Panc1 (cell line): ENCODE measurements around the gene SAXO2. TPM values are rescaled to one million over a fixed set of nuclear protein-coding genes. Genes with fewer than 3 reads are reported as not detected.

Experiments
- ATAC-seq: fragments of 200-7000 bp; cut with Tn5 transposase; 2 replicates; pipeline ENCODE4 v1.9.1; 2020; ENCODE audit warnings: mild to moderate bottlenecking, moderate library complexity
- BruUV-seq: library from RNA; stranded (reverse); fragments of 400-500 nt; replicated peaks from 2 replicates; lab custom pipeline; 2021; lab: Mats Ljungman, UMichigan
- CTCF ChIA-PET: fragments of 300-600 bp; sonication (Branson Sonifier 250); formaldehyde crosslinking; loops from one replicate; lab custom pipeline; 2022; ENCODE audit warnings: antibody characterized with exemption; lab: Charles Lee
- POLR2A ChIA-PET: fragments of 300-600 bp; sonication (Branson Sonifier 250); formaldehyde crosslinking; loops from one replicate; lab custom pipeline; 2022; ENCODE audit warnings: antibody characterized with exemption; lab: Charles Lee
- DNase-seq: peaks from one replicate; pipeline ENCODE4 v3.0.0-alpha.2; 2010; ENCODE audit warnings: low read depth, low spot score
- H3K27ac ChIP-seq: 2 replicates; pipeline ENCODE4 v1.5.1; 2011; ENCODE audit warnings: mild to moderate bottlenecking, low read length, inconsistent platforms
- H3K27me3 ChIP-seq: fragments of 200-500 bp; sonication (Bioruptor generic); 2 replicates; pipeline ENCODE4 v1.6.0; 2014; ENCODE audit warnings: low read length, inconsistent platforms; ENCODE audit not compliant: control insufficient read depth, insufficient read depth
- H3K36me3 ChIP-seq: fragments of 200-500 bp; sonication (Bioruptor generic); 2 replicates; pipeline ENCODE4 v1.5.1; 2014; ENCODE audit warnings: inconsistent platforms, mild to moderate bottlenecking, low read length, moderate library complexity; ENCODE audit not compliant: control insufficient read depth, insufficient read depth
- H3K4me1 ChIP-seq: 2 replicates; pipeline ENCODE4 v1.5.1; 2011; ENCODE audit warnings: inconsistent platforms, mild to moderate bottlenecking, low read length, moderate library complexity; ENCODE audit not compliant: control insufficient read depth, insufficient read depth
- H3K4me3 ChIP-seq, 2 experiments: 2 replicates each; pipeline ENCODE4 v1.5.1; 2011 to 2012; ENCODE audit warnings: low read depth in 2 of 2, low read length in 2 of 2, mild to moderate bottlenecking in 2 of 2, inconsistent platforms in 1 of 2, moderate library complexity in 1 of 2
- H3K9me3 ChIP-seq: fragments of 200-500 bp; sonication (Bioruptor generic); 2 replicates; pipeline ENCODE4 v1.5.1; 2014; ENCODE audit warnings: low read depth, mild to moderate bottlenecking, inconsistent platforms, low read length, moderate library complexity; ENCODE audit not compliant: control insufficient read depth, insufficient read depth
- POLR2AphosphoS5 ChIP-seq: IDR thresholded peaks from 2 replicates; pipeline ENCODE4 v1.6.1; 2012; ENCODE audit warnings: mild to moderate bottlenecking, low read depth, low read length, moderate library complexity
- REST ChIP-seq, 2 experiments: IDR thresholded peaks; 2 replicates each; pipeline ENCODE4 v1.6.1; 2011 to 2012; ENCODE audit warnings: low read depth in 2 of 2, control low read depth in 1 of 2, low read length in 1 of 2, mild to moderate bottlenecking in 1 of 2, moderate library complexity in 1 of 2; ENCODE audit not compliant: insufficient read depth in 1 of 2
- SIN3A ChIP-seq: IDR thresholded peaks from 2 replicates; pipeline ENCODE4 v1.6.1; 2012; ENCODE audit warnings: low read depth, mild to moderate bottlenecking, low read length, moderate library complexity, borderline replicate concordance; ENCODE audit not compliant: insufficient read depth
- TCF7L2 ChIP-seq: IDR thresholded peaks from 2 replicates; pipeline ENCODE4 v1.6.1; 2011; ENCODE audit warnings: mild to moderate bottlenecking, low read depth, low read length, inconsistent platforms
- in situ Hi-C: cut with HindIII; loops from 2 replicates; pipeline ENCODE4 v1.10.0; 2016; ENCODE audit warnings: low sequenced_read_pairs, low pct_unique_long_range_greater_than_20kb
- intact Hi-C: fragments of 100-400 bp; cut with micrococcal nuclease; formaldehyde crosslinking; loops from one replicate; pipeline ENCODE4 v1.10.0; 2022; ENCODE audit not compliant: unreplicated experiment
- total RNA-seq: library from RNA; stranded (reverse); gene quantifications from one replicate; pipeline ENCODE4 v1.2.1, GENCODE V29; 2021; ENCODE audit not compliant: unreplicated experiment
- TF ChIP-seq, protein P1 (sequence below): fragments of 450-650 bp; IDR thresholded peaks from 2 replicates; pipeline ENCODE4 v1.5.1; 2017; ENCODE audit warnings: mild to moderate bottlenecking

The SAXO2 gene
- total RNA-seq, 1 experiment from 2014 or later: 1.1 TPM

DNA sequence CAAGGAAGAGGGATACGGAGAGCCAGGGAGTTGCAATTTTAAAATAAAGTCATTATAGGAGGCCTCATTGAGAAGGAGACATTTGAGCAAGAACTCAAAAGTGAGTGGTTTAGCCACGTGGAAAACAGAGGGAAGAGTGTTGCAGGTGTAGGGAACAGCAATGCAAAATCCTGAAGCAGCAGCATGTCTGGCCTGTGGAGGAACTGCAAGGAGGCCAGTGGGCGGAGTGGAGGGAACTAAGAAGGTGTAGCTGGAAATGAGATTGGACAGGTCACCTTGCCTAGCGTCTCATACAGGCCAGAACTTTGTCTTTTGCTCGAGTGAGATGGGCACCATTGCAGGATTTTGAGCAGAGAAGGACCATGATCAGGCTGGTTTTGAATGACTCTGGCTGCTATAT is 34.9 kb downstream of the SAXO2 start:
- in situ Hi-C loops (no loop called here), intact Hi-C loops (no loop called here)
- Histone ChIP-seq H3K4me1 (no peaks in the 10 kb centered on the region), H3K27me3 (no peaks in the 10 kb centered on the region), H3K27ac (no peak overlapping the region), H3K9me3 (no peaks in the 10 kb centered on the region), H3K36me3 (no peaks in the 10 kb centered on the region), H3K4me3 (no peak overlapping the region)
- no peak for TF ChIP-seq SIN3A
- TF ChIP-seq POLR2AphosphoS5: no peak
- TF ChIP-seq REST (IDR thresholded peaks at IDR 0.05; ENCODE audit: insufficient read depth in 1 of 2, low read depth in 2 of 2, low read length in 1 of 2): no peak
- POLR2A ChIA-PET: no interaction called here
- no TSS peak for BruUV-seq
- CTCF ChIA-PET: no interaction called here
- DNase-seq: no peak
- ATAC-seq: 0 out of 2 replicates have a peak, but pooled peaks have one; percentile 35

- no TSS peak for BruUV-seq
- CTCF ChIA-PET: no interaction called here
- in situ Hi-C loops: no loop called here
These were observed 35.4 kb downstream of the SAXO2 start for GRCh38 chr15:82298032-82298431.

More at GRCh38 chr15:82298032-82298431, 35.4 kb downstream of the SAXO2 start:
- Histone ChIP-seq H3K4me1 (no peaks in the 10 kb centered on the region), H3K27ac (no peak overlapping the region), H3K4me3 (no peak overlapping the region), H3K9me3 (no peaks in the 10 kb centered on the region), H3K27me3 (no peaks in the 10 kb centered on the region), H3K36me3 (no peaks in the 10 kb centered on the region)
- ATAC-seq (no peak), DNase-seq (no peak)
- intact Hi-C loops: no loop called here
- POLR2A ChIA-PET: no interaction called here
- TF ChIP-seq TCF7L2 (no peak), REST (IDR thresholded peaks at IDR 0.05; ENCODE audit: insufficient read depth in 1 of 2, low read depth in 2 of 2, low read length in 1 of 2) (no peak), POLR2AphosphoS5 (no peak), SIN3A (no peak)
- TF ChIP-seq, protein P1, sequence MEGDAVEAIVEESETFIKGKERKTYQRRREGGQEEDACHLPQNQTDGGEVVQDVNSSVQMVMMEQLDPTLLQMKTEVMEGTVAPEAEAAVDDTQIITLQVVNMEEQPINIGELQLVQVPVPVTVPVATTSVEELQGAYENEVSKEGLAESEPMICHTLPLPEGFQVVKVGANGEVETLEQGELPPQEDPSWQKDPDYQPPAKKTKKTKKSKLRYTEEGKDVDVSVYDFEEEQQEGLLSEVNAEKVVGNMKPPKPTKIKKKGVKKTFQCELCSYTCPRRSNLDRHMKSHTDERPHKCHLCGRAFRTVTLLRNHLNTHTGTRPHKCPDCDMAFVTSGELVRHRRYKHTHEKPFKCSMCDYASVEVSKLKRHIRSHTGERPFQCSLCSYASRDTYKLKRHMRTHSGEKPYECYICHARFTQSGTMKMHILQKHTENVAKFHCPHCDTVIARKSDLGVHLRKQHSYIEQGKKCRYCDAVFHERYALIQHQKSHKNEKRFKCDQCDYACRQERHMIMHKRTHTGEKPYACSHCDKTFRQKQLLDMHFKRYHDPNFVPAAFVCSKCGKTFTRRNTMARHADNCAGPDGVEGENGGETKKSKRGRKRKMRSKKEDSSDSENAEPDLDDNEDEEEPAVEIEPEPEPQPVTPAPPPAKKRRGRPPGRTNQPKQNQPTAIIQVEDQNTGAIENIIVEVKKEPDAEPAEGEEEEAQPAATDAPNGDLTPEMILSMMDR: no peak
